ENCODE data around the gene CEACAM19. TPM values are rescaled to one million over a fixed set of nuclear protein-coding genes. Genes with fewer than 3 reads are reported as not detected.

The CEACAM19 gene
- total RNA-seq, 4 donors from 2014 or later = 5.7 to 11.7 (median 8.4) TPM

DNA sequence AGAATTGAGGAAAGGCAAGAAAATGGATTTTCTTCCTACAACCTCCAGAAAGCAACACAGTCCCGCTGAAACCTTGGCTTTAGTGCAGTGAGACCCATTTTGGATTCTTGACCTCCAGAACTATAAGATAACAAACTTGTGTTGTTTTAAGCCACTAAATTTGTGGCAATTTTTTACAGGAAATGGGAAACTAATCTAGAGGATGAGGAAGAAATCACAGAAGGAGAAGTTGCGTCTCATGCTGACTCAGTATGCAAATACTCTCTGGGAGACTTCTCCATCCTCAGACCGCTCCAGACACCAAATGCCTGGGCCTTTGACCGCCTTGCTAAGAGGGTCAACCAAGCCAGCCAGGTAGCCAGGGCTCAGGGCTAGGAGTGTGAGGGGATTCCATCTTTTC lies 14.6 kb downstream of the CEACAM19 start:
- peaks cover 5% of the 10 kb centered on the region for H3K4me1 ChIP-seq
- DNase-seq (ENCODE audit: low spot score in 2 of 2) = no peak
- H3K9me3 ChIP-seq = no peaks in the 10 kb centered on the region
- TF ChIP-seq, protein P1, sequence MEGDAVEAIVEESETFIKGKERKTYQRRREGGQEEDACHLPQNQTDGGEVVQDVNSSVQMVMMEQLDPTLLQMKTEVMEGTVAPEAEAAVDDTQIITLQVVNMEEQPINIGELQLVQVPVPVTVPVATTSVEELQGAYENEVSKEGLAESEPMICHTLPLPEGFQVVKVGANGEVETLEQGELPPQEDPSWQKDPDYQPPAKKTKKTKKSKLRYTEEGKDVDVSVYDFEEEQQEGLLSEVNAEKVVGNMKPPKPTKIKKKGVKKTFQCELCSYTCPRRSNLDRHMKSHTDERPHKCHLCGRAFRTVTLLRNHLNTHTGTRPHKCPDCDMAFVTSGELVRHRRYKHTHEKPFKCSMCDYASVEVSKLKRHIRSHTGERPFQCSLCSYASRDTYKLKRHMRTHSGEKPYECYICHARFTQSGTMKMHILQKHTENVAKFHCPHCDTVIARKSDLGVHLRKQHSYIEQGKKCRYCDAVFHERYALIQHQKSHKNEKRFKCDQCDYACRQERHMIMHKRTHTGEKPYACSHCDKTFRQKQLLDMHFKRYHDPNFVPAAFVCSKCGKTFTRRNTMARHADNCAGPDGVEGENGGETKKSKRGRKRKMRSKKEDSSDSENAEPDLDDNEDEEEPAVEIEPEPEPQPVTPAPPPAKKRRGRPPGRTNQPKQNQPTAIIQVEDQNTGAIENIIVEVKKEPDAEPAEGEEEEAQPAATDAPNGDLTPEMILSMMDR (IDR thresholded peaks at IDR 0.05) = no peak
- TF ChIP-seq POLR2AphosphoS5 (IDR thresholded peaks at IDR 0.05) (no peak), EP300 (IDR thresholded peaks at IDR 0.05) (no peak), POLR2A (IDR thresholded peaks at IDR 0.05) (no peak)
- H3K4me3 ChIP-seq = no peak overlapping the region
- H3K27ac ChIP-seq = no peak overlapping the region
- 68% methylated on average over 4 of the region's 4 CpGs for WGBS
- no peaks in the 10 kb centered on the region for H3K27me3 ChIP-seq
- peaks cover 5% of the 10 kb centered on the region for H3K36me3 ChIP-seq

DNA sequence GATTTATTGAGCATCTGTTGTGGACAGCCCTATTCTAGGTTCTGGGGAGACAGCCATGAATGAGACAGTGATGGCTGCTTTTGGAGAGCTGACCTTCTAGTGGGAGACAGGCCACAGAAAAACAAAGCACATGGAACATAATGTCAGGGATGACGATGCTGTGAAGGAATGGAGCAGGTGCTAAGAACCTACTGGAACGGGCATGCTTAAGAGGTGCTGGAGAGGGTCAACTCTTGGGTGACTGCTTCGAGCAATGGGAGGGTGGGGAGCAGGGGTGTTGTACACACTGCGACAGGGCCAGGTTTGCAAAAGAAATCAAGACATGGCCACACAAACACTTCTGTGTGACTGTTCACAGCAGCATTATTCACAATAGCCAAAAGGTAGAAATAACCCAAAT lies 15.6 kb downstream of the CEACAM19 start:
- H3K27me3 ChIP-seq = no peaks in the 10 kb centered on the region
- H3K4me1 ChIP-seq = peaks cover 6% of the 10 kb centered on the region
- TF ChIP-seq POLR2A (IDR thresholded peaks at IDR 0.05) = no peak
- TF ChIP-seq, protein P1 (IDR thresholded peaks at IDR 0.05) = no peak
- TF ChIP-seq POLR2AphosphoS5 (IDR thresholded peaks at IDR 0.05) = no peak
- TF ChIP-seq EP300 (IDR thresholded peaks at IDR 0.05) = no peak
- H3K4me3 ChIP-seq = no peak overlapping the region
- 68% methylated on average over 4 of the region's 4 CpGs for WGBS
- DNase-seq (ENCODE audit: low spot score in 2 of 2) = no peak
- H3K9me3 ChIP-seq = no peaks in the 10 kb centered on the region
- H3K36me3 ChIP-seq = peaks cover 5% of the 10 kb centered on the region
- H3K27ac ChIP-seq = no peak overlapping the region

DNA sequence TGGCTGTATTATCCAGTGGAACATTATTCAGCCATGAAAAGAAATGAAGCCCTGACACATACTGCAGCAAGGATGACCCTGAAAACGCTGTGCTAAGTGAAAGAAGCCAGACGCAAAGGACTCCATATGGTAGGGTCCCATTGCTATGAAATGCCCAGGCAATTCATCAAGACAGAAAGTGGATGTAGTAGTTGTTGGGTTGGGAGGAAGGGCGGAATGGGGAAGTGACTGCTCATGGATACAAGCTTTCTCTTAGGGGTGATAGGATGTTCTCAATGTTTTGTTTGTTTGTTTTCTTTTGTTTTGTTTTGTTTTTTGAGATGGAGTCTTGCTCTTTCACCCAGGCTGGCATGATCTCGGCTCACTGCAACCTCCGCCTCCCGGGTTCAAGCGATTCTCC lies 16.6 kb downstream of the CEACAM19 start:
- DNase-seq (ENCODE audit: low spot score in 2 of 2) = no peak
- TF ChIP-seq POLR2AphosphoS5 (IDR thresholded peaks at IDR 0.05) = no peak
- no peak for TF ChIP-seq EP300 (IDR thresholded peaks at IDR 0.05)
- TF ChIP-seq POLR2A (IDR thresholded peaks at IDR 0.05) = no peak
- TF ChIP-seq, protein P1 (IDR thresholded peaks at IDR 0.05) = no peak
- H3K9me3 ChIP-seq = no peaks in the 10 kb centered on the region
- H3K36me3 ChIP-seq = peaks cover 5% of the 10 kb centered on the region
- H3K27ac ChIP-seq = no peak overlapping the region
- 92% methylated on average over 7 of the region's 7 CpGs for WGBS
- peaks cover 13% of the 10 kb centered on the region for H3K4me1 ChIP-seq
- no peak overlapping the region for H3K4me3 ChIP-seq
- H3K27me3 ChIP-seq = no peaks in the 10 kb centered on the region

DNA sequence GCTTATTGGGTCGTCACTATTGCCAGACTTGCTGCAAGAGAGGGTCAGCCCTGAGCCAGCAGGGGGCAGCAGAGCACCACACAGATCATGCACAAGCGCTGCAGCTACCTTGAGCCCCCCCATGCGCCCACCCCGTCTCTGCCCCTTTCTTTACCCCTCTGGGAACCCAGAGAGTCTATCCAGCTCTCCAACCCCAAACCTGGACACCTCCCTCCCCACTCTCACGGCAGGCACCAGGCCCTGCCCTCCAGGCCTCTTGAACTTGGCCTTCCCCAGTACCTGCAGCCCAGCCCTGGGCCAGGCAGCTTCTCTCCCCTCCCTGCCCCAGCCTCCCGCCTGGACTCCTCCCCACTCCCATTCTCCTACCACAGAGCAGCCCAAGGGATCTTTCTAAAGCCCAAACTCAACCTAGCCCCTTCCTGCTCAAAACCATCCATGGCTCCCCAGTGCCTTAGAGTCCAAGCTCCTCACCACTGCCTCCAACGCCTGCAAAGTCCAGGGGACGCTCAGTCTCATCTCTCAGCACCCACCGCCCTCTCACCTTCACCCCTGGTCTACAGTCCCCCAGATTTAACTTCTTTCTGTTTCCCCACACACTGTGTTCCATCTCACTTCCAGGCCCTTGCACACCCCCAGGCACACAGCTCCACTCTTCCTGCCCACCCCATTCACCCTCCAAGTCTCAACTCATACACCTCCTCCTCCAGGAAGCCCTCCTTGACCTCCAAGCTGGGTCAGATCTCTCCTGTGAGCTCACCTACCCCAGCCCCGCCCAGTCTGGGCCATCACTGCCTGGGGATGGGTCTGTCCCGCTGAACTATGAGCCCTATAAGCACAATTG lies 18.2 kb downstream of the CEACAM19 start:
- Histone ChIP-seq H3K36me3 (no peaks in the 10 kb centered on the region), H3K9me3 (no peaks in the 10 kb centered on the region), H3K4me1 (peaks cover 13% of the 10 kb centered on the region), H3K4me3 (no peak overlapping the region), H3K27me3 (no peaks in the 10 kb centered on the region), H3K27ac (no peak overlapping the region)
- DNase-seq (ENCODE audit: low spot score in 2 of 2) = no peak
- TF ChIP-seq POLR2AphosphoS5 (IDR thresholded peaks at IDR 0.05) (no peak), POLR2A (IDR thresholded peaks at IDR 0.05) (no peak), EP300 (IDR thresholded peaks at IDR 0.05) (no peak)
- TF ChIP-seq, protein P1 (IDR thresholded peaks at IDR 0.05) = peak; percentile 51 to 92
- 37% methylated on average over 11 of the region's 11 CpGs for WGBS

DNA sequence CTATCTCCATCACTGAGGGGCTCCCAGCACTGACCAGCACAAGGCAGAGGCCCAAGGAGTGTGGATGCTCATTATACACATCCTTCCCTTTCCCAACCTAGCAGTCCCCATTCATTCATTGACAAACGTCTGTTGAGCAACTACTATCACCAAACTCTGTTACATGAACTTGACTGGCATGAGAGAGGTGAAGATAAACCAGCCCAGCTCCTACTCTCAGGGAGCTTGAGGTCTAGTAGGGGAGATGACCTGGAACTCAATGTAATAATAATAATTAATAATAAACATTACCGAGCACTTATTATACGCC lies 18.8 kb downstream of the CEACAM19 start:
- no peak for DNase-seq (ENCODE audit: low spot score in 2 of 2)
- no peaks in the 10 kb centered on the region for H3K27me3 ChIP-seq
- peaks cover 13% of the 10 kb centered on the region for H3K4me1 ChIP-seq
- TF ChIP-seq POLR2A (IDR thresholded peaks at IDR 0.05) (no peak), EP300 (IDR thresholded peaks at IDR 0.05) (no peak), POLR2AphosphoS5 (IDR thresholded peaks at IDR 0.05) (no peak)
- TF ChIP-seq, protein P1 (IDR thresholded peaks at IDR 0.05) = no peak
- 85% methylated on average over 3 of the region's 3 CpGs for WGBS
- no peak overlapping the region for H3K27ac ChIP-seq
- no peaks in the 10 kb centered on the region for H3K36me3 ChIP-seq
- H3K4me3 ChIP-seq = no peak overlapping the region
- no peaks in the 10 kb centered on the region for H3K9me3 ChIP-seq

All from suprapubic skin (tissue), 4 donors.